GM19099 (cell line): ENCODE results near the gene LDLRAD3.

Experiments
- POLR2A ChIP-seq: IDR thresholded peaks from 3 replicates; pipeline ENCODE4 v1.6.1; 2011; ENCODE audit warnings: low read depth; ENCODE audit not compliant: insufficient read length; ENCODE audit errors: extremely low read depth

LDLRAD3 gene

DNA sequence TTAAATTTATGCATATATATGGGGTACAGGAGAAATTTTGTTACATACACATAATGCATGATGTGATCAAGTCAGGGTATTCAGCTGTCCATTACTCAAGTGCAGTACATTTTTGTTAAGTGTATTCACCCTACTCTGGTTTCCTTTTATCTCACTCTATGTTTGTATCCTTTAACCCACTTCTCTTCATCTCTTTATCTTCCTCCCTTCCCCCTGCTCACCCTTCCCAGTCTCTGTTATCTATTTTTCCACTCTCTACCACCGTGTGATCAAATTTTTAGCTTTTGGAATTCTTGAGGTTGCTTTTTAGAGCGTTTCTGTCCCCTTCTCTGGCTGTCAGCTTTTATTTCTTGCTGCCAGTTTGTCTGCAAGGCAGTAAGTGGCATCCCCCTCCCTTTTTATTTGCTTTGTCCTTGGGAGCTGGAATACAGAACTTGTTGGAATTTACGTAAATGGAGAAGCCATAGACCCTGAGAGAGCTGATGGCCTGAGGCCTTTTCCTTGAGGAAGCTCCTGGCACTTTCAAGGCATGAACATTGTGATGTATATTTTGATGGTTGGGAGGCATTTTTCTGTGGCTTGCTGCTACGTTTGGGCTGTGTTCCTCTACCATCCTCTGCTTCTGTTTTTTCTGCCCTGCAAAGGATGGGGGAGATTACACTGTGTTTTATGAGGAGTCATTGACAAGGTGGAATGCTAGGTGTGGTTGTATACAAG lies 148.6 kb downstream of the LDLRAD3 start:
- TF ChIP-seq POLR2A: no peak

DNA sequence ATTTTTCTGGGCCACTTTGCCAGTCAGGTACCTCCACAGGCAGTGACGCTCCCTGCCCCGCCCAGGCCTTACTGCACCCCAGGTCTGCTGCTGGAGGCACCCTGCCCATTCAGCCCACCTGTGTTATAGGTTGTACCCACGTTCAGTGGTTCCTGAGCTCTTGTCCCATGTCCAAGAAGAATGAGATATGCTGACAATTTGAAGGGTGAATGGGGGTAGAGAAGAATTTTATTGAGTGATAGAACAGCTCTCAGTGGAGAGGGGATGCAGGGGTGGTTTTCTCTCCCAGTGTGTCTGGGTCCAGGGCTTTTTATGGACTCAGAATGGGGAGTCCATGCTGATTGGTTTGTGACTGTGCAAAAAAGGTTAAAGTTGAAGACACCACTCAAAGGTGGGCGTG lies 149.7 kb downstream of the LDLRAD3 start:
- TF ChIP-seq POLR2A: no peak

DNA sequence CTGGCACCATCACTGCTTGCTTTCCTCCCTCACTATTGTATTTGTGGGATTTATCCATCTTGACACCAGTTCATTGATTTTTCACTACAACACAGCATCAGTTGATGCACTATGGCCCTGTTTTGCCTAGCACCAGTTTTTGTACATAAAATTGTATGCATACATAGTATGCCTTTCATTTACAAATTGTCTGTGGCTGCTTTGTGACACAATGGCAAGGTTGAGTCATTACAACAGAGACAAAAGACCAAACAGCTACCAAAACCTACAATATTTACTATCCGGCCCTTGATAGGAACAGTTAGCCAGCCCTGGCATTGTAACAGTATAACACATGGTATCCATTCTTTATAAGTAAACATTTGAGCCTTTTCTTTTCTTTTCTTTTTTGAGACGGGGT lies 150.3 kb downstream of the LDLRAD3 start:
- TF ChIP-seq POLR2A: no peak

DNA sequence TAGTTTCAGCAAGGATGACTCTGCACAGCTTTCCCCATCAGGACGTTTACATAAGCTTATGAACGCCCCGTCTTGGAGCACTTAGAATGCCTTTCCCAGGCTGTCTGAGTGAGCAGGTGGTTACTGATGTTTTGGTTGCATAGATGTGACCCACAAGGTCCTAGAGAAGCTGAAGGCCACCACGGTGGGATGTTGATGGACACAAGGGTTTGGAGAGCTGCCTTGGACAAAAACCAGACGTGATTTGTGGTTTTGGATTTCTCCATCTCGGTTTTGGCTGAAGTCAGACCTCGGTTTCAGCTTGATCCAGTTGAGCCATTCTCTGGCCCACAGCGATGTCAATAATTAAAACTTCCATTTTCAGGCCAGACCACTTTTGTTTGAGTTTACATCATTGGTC lies 151.9 kb downstream of the LDLRAD3 start:
- no peak for TF ChIP-seq POLR2A

DNA sequence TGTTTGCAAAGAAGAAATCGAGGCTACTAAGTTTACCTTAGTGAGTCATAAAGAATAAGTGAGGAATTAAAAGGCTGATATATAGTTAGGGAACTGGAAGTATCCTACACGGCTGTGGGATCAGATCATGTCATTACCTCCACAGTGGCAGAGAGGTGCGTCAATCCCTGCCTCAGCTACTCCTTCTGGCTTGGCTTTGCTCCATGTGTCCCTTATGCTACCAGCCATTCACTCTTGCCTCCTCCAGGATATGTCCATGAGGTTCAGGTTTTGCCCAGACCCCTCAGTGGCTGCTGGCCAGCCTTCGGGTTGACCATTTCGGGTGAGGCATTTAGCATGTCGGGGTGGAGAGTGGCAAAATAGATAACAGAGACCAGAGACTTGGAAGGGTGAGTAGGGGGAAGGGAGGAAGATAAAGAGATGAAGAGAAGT lies 153.4 kb downstream of the LDLRAD3 start:
- TF ChIP-seq POLR2A: no peak

DNA sequence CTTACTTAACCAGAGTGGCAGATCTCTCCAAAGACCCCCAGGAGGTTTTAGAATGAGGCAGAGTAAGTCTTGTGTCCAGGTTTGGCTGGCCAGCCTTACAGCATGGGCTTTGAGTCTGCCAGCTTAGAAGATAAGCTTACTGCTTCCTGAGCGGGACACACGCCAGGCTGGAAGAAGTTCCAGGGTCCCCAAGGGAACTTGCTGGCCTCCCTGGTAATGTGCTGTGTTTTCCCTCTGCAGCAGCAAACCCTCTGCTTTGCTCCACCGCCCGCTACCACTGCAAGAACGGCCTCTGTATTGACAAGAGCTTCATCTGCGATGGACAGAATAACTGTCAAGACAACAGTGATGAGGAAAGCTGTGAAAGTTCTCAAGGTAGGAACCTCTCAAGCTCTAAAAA lies 154.2 kb downstream of the LDLRAD3 start:
- no peak for TF ChIP-seq POLR2A

DNA sequence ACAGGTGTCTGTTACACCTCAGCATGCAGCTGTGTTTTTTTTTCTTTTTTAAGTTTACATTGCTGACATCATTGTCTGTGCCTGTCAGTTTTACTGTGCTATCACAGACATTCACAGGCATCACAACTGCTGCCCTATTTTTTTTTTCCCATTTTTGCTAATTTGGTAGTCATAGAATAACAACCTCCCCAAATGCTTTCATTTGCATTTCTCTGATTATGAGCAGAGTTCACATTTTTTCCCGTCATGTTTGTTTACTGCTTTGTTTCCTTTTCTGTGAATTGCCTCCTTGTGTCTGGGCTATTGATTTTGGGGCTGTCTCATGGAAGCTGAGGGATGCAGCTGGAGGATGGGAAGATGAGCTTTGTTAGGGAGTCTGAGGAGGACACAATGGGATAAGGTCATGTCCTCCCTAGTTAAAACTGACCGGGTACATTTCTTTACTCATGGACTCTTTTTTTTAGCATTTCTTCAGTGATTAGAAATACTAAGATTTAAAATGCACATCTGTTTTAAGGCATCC lies 155.1 kb downstream of the LDLRAD3 start:
- TF ChIP-seq POLR2A: no peak

DNA sequence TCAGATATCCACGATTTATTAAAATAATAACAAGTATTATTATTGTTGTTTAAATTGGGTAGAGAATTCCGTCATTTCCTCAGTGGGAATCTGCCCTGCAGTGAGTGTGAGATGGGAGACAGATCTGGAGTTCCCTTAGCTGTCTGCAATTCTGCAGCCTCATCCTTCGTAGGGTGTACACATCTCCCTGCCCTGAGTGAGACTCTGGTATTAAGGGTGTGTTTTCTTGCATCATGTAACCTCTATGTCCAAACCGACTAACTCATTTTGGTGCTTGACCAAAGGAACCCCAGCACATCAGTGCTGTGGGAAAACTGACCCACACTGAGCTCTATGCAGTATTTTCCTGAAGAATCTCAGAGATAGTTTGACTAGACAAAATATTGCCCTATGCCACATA lies 157.6 kb downstream of the LDLRAD3 start:
- no peak for TF ChIP-seq POLR2A

DNA sequence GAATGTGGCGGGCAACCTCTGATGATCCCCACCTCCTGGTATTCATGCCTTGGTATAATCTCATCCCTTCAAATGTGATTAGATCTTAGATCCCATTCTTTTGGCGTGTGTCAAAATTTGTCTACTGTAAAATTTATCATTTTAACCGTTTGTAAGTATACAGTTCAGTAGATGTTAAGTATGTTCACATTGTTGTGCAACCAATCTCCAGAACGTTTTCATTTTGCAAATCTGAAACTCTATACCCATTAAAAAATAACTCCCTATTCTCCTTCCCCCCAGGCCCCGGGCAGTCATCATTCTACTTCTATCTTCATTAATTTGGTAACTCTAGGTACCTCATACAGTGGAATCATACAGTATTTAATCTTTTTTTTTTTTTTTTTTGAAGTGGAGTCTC lies 159.0 kb downstream of the LDLRAD3 start:
- TF ChIP-seq POLR2A: no peak

DNA sequence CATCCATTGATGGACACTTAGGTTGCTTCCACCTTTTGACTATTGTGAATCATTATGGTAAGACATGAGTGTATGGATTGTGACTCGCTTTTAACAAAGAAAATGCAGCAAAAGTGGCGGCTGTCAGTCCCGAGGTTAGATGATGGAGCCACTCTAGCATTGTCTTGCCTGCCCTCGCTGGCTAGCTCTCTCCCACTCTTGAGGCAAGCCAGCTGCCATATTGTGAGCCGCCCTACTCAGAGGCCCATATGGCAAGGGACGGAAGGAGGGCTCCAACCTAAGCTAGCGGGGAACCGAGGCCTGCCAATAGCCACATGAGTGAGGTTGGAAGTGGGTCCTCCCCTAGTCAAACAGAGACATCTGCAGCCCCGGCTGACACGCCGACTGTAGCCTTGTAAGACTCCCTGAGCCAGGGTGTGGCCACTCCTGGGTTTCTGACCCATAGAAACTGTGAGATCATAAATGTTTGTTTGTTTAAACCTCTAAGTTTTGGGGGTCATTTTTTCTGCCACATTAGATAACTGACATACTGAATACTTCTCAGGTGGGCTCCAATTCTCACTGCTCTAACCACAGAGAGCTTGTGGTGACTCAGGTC lies 160.2 kb downstream of the LDLRAD3 start:
- no peak for TF ChIP-seq POLR2A

DNA sequence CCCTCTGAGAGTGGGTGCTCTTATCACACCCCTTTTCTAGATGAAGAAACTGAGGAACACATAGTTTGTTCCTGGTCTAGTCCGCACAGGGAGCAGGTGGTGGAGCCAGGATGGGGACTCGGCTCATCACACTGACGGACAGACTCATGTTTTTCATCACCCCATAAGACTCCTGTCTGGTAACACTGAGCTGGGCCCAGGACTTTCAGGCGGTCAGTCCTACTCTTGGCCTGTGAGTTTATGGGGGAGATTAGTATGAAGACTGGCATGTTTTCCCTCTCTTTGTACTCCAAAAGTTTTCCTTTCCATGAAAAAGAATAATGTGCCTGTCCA lies 160.8 kb downstream of the LDLRAD3 start:
- no peak for TF ChIP-seq POLR2A

DNA sequence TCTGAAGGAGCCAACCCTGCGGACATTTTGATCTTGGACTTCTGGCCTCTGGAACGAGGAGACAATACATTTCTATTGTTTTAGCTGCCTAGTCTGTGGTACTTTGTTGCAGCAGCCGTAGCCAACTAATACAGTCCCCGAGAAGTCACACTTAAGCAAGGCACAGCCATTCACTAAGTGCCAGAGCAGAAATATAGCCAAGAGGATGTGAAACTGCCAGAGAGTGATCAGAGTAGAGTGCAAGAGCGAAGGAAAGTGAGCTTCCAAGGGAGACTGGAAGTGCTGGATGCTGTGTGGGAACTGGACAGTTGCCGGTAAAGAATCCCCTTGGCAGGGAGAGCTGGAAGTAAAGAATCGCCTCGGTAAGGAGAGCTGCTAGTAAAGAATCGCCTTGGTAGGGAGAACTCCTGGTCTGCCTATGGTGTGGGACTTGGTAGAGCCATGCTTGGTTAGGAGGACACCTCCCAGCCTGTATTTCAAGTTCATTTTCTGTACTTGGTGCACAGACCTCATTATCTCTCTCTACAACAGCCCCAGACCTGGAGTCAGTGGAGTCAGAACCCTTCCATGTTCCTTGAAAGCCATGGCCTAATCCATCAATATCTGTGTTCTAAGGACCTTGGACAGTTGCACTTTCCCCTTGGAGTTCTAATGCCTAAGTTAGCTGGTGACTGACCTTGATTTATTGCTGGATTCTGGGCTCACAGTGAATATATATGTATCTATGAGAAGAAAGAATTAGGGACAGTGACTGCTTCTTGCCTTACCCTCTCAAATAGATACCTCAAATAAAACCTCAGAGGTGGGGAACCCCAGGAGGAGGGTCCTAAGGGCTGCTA lies 162.1 kb downstream of the LDLRAD3 start:
- no peak for TF ChIP-seq POLR2A

DNA sequence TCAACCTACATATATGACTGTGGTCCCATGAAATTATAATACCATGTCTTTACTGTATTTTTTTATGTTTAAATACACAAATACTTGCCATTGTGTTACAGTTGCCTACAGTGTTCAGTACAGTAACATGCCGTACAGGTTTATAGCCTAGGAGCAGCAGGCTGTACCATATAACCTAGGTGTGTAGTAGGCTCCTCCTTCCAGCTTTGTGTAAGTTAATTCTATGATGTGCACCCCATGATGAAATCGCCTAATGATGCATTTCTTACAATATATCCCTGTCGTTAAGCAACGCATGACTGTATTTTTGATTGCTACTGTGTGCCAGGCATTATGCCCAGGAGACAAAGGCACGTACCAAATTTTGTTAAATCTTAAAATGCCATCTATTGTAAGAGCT lies 163.7 kb downstream of the LDLRAD3 start:
- TF ChIP-seq POLR2A: no peak

DNA sequence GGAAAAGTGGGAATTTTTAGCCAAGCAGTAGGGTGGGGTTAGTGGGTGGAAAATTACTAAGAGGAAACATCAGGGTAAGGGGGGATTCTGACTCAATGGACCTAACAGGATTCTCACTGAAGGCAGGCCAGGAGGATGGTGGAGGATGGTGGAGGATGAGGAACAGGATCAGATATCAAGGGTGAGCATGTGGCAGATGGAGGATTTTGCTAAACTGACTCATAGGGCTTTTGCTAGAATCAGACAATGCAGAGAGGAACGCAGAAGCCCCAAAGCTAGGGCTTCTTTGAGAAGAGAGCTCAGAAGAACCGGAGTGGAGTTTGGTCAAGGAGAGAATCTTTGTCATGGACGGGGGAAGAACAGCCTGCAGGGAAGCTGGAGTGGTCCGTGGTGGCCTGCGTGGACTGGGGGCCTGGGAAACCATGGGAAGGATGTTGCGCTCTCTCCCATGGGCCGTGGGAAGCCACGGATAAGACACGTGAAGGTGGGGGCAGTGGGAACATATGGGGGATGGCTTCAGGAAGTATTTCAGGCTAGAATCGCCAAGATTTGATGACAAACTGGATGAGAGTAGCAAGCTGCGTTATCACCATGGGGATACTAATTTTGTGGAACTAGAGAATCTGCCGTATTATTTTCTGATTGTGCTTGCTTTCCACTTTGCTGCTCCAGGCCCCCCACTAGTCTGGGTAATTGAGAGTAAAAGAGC lies 165.2 kb downstream of the LDLRAD3 start:
- TF ChIP-seq POLR2A: no peak

DNA sequence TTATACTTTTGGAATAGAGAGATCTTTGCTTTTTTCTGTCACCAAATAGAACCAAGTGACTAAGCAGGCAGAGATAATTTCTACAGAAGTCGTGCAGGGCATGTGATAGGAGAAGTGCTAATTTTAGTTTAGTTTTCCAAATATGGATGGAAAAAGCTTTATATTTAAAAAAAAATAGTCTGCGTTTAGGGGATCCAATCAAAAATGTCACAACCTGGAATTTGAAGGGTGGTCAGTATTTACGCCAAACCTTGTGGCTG lies 165.7 kb downstream of the LDLRAD3 start:
- TF ChIP-seq POLR2A: no peak

DNA sequence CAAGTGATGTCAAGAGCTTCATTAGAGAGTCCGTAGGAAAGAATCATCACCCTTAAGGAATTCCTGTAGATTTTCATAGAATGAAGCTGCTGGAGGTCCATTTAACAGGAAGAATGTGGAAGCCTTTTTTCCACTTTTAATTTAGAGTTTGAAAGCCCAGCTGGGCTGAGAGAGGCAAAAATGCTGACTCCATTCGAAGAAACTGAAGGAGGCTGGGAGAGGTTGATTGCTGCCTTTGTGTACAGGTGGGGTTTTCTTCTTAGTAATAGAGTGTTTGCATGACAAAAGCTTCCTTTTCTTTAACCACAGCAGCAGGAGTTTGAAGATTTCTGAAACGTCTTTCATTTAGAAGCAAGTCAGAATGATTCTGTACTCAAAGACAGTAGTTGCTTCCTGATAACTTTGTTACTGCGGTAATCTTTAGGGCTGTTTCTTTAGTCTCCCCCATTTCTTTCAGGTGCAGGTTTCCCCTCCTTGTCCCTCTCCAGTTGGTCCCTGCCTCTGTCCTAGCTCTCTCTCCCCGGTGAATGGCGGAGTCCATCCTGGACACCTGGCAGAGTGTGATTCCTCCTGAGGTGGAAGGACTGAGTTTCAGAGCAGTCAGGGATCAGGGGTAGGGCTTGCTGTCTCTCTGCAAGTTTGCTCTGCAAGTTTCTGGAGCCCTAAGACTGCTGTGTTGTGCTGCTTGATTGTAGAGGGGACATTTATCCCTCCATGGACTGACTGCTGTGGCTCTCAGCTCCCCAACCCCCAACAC lies 166.2 kb downstream of the LDLRAD3 start:
- no peak for TF ChIP-seq POLR2A
